Measurements from ENCODE around the gene SH3RF3.

- TF ChIP-seq EZH2 (IDR thresholded peaks at IDR 0.05; ENCODE audit: borderline replicate concordance, control insufficient read depth, low read depth, low read length): no peak
- TF ChIP-seq ZNF274 (IDR thresholded peaks at IDR 0.05; ENCODE audit: insufficient read depth, insufficient read length): no peak
- TF ChIP-seq HDAC2 (IDR thresholded peaks at IDR 0.05): no peak
- no peak for TF ChIP-seq POLR2A (IDR thresholded peaks at IDR 0.05; ENCODE audit: low read depth, low read length)
- TF ChIP-seq CTCF (IDR thresholded peaks at IDR 0.05 in 2 of 3, conservative IDR thresholded peaks at IDR 0.05 in 1 of 3; ENCODE audit: control insufficient read depth in 2 of 3, extremely low read depth in 1 of 3, insufficient read depth in 1 of 3, low read depth in 3 of 3, low read length in 3 of 3): no peak
- TF ChIP-seq EP300 (IDR thresholded peaks at IDR 0.05; ENCODE audit: borderline replicate concordance in 1 of 2, control insufficient read depth in 1 of 2, low read depth in 2 of 2, low read length in 2 of 2): no peak
- TF ChIP-seq TCF7 (IDR thresholded peaks at IDR 0.05; ENCODE audit: borderline replicate concordance): no peak
- no peak for TF ChIP-seq RFX5 (IDR thresholded peaks at IDR 0.05; ENCODE audit: low read depth, low read length)
- no peak for TF ChIP-seq TAF1 (IDR thresholded peaks at IDR 0.05; ENCODE audit: borderline replicate concordance, low read depth, low read length)
- TF ChIP-seq HDGF (IDR thresholded peaks at IDR 0.05): no peak
- no peak for TF ChIP-seq RAD21 (IDR thresholded peaks at IDR 0.05; ENCODE audit: insufficient read depth, low read depth, low read length)
- no peak for TF ChIP-seq DPF2 (IDR thresholded peaks at IDR 0.05)
- TF ChIP-seq SREBF2 (IDR thresholded peaks at IDR 0.05; ENCODE audit: low read length): no peak
Observed at GRCh38 chr2:109141006-109141600, 12.1 kb downstream of the SH3RF3 start.

Measured in GM12878 (cell line).